Measurements from ENCODE around the gene DENND1B.

DENND1B gene

DNA sequence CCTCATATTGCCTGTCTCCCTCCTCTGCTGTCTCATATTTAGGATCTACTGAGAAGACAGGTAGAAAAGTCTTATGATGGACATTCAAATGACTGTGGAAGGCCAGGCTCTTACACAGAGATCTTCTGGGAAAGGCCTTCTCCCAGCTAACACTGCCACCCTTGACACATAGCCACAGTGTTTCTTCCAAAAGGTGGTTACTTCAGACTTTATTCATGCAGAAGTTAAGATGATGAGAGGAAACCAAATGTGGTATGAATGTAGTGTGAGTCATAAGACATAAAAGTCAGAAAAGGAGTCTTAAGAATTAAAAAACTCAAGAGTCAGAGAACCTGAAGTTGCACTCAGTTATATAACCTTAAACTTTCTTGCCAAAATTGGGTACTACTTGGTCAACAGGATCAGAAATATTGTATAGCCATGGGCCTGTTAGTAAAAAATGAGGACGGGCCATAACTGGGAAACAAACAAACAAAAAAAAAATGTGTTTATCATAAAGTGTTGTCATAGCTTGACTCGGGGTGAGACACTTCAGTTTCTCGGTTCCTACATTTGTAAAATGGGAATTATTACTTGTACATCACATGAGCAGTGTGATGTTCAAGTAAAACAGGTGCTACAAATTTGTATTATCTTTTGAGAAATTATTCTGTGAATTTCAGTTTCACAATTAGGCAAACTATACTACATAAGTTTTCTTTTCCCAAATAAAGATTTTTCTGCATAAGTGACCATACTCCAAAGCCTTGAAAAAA is 1.2 kb upstream of the DENND1B start:
- Histone ChIP-seq H3K4me3 (IDR thresholded peaks at IDR 0.05; ENCODE audit: insufficient read depth, low read depth, low read length) (no peak overlapping the region), H3K79me2 (ENCODE audit: insufficient read depth, low read depth) (peaks cover 32% of the 10 kb centered on the region), H3K27me3 (ENCODE audit: insufficient read depth, low read depth) (no peaks in the 10 kb centered on the region), H2AFZ (ENCODE audit: low read depth) (peak overlapping the region; percentile 79), H3K36me3 (ENCODE audit: insufficient read depth) (no peaks in the 10 kb centered on the region), H4K20me1 (ENCODE audit: insufficient read depth) (no peaks in the 10 kb centered on the region), H3K9ac (peak overlapping the region; percentile 87), H3K4me1 (ENCODE audit: low read depth, poor library complexity, severe bottlenecking) (peaks cover 61% of the 10 kb centered on the region), H3K4me2 (peak overlapping the region; percentile 71), H3K27ac (peak overlapping the region; percentile 90)
- TF ChIP-seq, protein P1, sequence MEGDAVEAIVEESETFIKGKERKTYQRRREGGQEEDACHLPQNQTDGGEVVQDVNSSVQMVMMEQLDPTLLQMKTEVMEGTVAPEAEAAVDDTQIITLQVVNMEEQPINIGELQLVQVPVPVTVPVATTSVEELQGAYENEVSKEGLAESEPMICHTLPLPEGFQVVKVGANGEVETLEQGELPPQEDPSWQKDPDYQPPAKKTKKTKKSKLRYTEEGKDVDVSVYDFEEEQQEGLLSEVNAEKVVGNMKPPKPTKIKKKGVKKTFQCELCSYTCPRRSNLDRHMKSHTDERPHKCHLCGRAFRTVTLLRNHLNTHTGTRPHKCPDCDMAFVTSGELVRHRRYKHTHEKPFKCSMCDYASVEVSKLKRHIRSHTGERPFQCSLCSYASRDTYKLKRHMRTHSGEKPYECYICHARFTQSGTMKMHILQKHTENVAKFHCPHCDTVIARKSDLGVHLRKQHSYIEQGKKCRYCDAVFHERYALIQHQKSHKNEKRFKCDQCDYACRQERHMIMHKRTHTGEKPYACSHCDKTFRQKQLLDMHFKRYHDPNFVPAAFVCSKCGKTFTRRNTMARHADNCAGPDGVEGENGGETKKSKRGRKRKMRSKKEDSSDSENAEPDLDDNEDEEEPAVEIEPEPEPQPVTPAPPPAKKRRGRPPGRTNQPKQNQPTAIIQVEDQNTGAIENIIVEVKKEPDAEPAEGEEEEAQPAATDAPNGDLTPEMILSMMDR (conservative IDR thresholded peaks at IDR 0.05; ENCODE audit: low read depth, low read length) = no peak

DNA sequence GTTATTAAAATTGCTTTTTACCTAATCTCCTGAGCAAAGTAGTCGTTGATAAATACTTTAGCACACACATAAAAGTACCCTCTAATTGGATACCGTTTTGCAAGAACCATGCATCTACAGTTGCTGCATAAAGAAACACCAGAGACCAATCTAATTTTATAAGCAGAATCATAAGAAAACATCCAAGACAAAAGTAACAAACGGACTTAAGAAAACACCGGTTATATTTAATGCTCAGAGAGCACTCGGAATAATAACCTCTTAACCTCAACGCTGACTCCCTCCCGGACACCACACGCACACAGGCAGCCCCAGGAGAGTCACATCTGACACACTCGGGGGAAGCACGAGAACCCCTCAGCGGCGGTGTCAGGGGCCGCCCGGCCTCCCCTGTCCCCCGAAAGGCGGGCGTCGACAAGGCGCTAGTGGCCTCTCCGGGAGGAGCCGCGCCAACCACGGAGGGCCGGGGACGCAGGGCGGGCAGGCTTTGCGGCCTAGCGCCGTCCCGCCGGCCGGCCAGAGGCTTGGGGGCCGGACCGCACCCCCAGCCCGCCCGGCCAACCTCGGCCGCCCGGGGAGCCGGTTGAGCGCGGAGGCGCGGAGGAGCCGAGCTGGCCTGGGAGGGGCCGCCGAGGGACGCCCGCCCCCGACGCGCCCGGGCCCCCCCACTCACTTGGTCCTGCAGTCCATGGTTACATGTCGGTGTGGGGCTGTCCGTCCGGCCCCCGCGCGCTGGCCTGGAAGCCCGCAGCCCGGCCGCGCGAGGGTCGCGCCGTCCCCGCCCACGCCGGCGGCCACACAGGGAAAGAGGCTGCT is 606 bp downstream of the DENND1B start:
- Histone ChIP-seq H3K4me2 (peak overlapping the region; percentile 71), H3K27ac (peak overlapping the region; percentile 90), H3K79me2 (ENCODE audit: insufficient read depth, low read depth) (peaks cover 45% of the 10 kb centered on the region), H3K4me3 (IDR thresholded peaks at IDR 0.05; ENCODE audit: insufficient read depth, low read depth, low read length) (peak overlapping the region; percentile 33), H4K20me1 (ENCODE audit: insufficient read depth) (no peaks in the 10 kb centered on the region), H3K27me3 (ENCODE audit: insufficient read depth, low read depth) (no peaks in the 10 kb centered on the region), H3K36me3 (ENCODE audit: insufficient read depth) (no peaks in the 10 kb centered on the region), H2AFZ (ENCODE audit: low read depth) (peak overlapping the region; percentile 79), H3K9ac (peak overlapping the region; percentile 87), H3K4me1 (ENCODE audit: low read depth, poor library complexity, severe bottlenecking) (peaks cover 75% of the 10 kb centered on the region)
- TF ChIP-seq, protein P1 (conservative IDR thresholded peaks at IDR 0.05; ENCODE audit: low read depth, low read length) = no peak

DNA sequence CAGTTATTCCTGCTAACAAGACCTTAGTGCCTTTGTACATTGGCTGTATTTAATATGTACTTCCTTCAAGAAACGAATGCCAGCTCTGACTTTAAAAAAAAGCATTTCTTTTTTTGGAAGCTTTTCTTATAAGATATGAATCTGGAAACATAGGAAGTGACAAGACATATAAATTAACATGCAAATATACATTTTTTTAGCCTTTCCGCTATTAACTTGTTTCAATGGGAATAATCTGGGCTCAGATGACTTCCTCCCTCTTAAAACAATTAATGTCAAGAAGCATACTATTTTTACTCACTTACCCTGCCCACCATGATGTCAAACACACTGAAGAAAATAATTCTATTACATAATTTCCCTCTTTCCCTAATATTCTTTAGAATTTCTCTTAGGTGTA is 1.4 kb downstream of the DENND1B start:
- Histone ChIP-seq H3K4me2 (peak overlapping the region; percentile 71), H4K20me1 (ENCODE audit: insufficient read depth) (no peaks in the 10 kb centered on the region), H3K4me1 (ENCODE audit: low read depth, poor library complexity, severe bottlenecking) (peaks cover 75% of the 10 kb centered on the region), H3K27ac (peak overlapping the region; percentile 90), H3K79me2 (ENCODE audit: insufficient read depth, low read depth) (peaks cover 53% of the 10 kb centered on the region), H3K36me3 (ENCODE audit: insufficient read depth) (no peaks in the 10 kb centered on the region), H2AFZ (ENCODE audit: low read depth) (no peak overlapping the region), H3K27me3 (ENCODE audit: insufficient read depth, low read depth) (no peaks in the 10 kb centered on the region), H3K9ac (peak overlapping the region; percentile 87), H3K4me3 (IDR thresholded peaks at IDR 0.05; ENCODE audit: insufficient read depth, low read depth, low read length) (peak overlapping the region; percentile 8)
- TF ChIP-seq, protein P1 (conservative IDR thresholded peaks at IDR 0.05; ENCODE audit: low read depth, low read length) = no peak

DNA sequence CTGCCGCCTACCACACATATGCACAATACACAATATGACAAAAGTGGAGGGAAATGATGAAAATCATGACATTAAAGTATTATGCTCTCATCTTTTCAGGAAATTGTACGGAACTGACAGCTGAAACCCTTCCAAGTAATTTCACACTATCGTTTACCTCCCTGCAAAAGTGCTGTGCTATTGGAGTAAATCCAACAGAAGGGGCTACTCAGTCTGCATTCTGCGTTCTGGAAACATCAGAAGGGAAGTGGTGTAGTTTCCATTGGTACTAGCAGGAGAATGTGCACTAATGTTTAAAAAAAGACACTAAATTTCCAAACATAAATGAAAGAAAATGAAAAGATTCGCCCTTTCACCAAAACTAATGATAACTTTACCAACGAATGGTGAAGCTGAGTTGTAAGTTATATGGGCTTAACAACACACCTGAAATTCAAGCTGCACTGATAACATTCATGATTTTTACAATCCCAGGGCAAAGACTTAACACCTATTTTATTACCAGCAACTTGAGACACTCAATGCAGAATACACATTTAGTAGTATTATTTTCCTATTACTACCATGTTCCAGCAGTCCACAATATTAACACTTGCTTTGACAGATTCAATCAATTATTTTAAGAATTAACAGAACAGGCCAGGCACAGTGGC is 3.2 kb downstream of the DENND1B start:
- Histone ChIP-seq H3K36me3 (ENCODE audit: insufficient read depth) (no peaks in the 10 kb centered on the region), H3K4me2 (peak overlapping the region; percentile 71), H3K79me2 (ENCODE audit: insufficient read depth, low read depth) (peaks cover 61% of the 10 kb centered on the region), H2AFZ (ENCODE audit: low read depth) (no peak overlapping the region), H3K27ac (peak overlapping the region; percentile 90), H3K27me3 (ENCODE audit: insufficient read depth, low read depth) (no peaks in the 10 kb centered on the region), H3K9ac (peak overlapping the region; percentile 87; the same call in 1 of the 2 replicates), H4K20me1 (ENCODE audit: insufficient read depth) (no peaks in the 10 kb centered on the region), H3K4me3 (IDR thresholded peaks at IDR 0.05; ENCODE audit: insufficient read depth, low read depth, low read length) (no peak overlapping the region), H3K4me1 (ENCODE audit: low read depth, poor library complexity, severe bottlenecking) (peaks cover 65% of the 10 kb centered on the region)
- TF ChIP-seq, protein P1 (conservative IDR thresholded peaks at IDR 0.05; ENCODE audit: low read depth, low read length) = no peak
